NCI-H2227 (cell line): ENCODE results near the gene TPRG1L.
"Not testable (repeated sequence)": the region's sequence is repeated elsewhere in the genome, so short reads cannot be mapped to it uniquely, and the experiment has no call there.

Source experiments
- DNase-seq: peaks from one replicate; lab custom pipeline; 2025; ENCODE audit not compliant: unreplicated experiment; lab: John Stamatoyannopoulos, UW

The TPRG1L gene

GRCh38 chr1:3624200-3625136 lies at the start of gene TPRG1L:
Gene TPRG1L, plus strand, starts transcription at chr1:3625015. Its CDS starts 58 bp downstream, at chr1:3625073.
- DNase-seq: peak; percentile 99

GRCh38 chr1:3575515-3575914 lies 49.3 kb upstream of the TPRG1L start:
- DNase-seq: not testable (repeated sequence)

GRCh38 chr1:3575993-3576392 lies 48.8 kb upstream of the TPRG1L start:
- DNase-seq: no peak

GRCh38 chr1:3577300-3577699 lies 47.5 kb upstream of the TPRG1L start:
- no peak for DNase-seq

- no peak for DNase-seq
Measured at GRCh38 chr1:3577711-3578432, 46.9 kb upstream of the TPRG1L start.

- DNase-seq: no peak
Measured at GRCh38 chr1:3578433-3578805, 46.4 kb upstream of the TPRG1L start.

GRCh38 chr1:3578906-3579305 lies 45.9 kb upstream of the TPRG1L start:
- no peak for DNase-seq

- no peak for DNase-seq
Measured at GRCh38 chr1:3579626-3580025, 45.2 kb upstream of the TPRG1L start.

GRCh38 chr1:3580231-3580630 lies 44.6 kb upstream of the TPRG1L start:
- DNase-seq: no peak

- DNase-seq: no peak
Measured at GRCh38 chr1:3581296-3582036, 43.3 kb upstream of the TPRG1L start.

GRCh38 chr1:3583751-3584150 lies 41.1 kb upstream of the TPRG1L start:
- DNase-seq: not testable (repeated sequence)

- no peak for DNase-seq
Measured at GRCh38 chr1:3584915-3585314, 39.9 kb upstream of the TPRG1L start.

- DNase-seq: not testable (repeated sequence)
Measured at GRCh38 chr1:3585353-3585868, 39.4 kb upstream of the TPRG1L start.

GRCh38 chr1:3585940-3586568 lies 38.8 kb upstream of the TPRG1L start:
- no peak for DNase-seq

GRCh38 chr1:3586986-3587759 lies 37.6 kb upstream of the TPRG1L start:
- DNase-seq: no peak

- no peak for DNase-seq
Measured at GRCh38 chr1:3588395-3588794, 36.4 kb upstream of the TPRG1L start.

- peak; percentile 39 for DNase-seq
Measured at GRCh38 chr1:3590139-3590763, 34.6 kb upstream of the TPRG1L start.

GRCh38 chr1:3590951-3591865 lies 33.6 kb upstream of the TPRG1L start:
- no peak for DNase-seq
